Loucy (cell line): ENCODE results near the gene PANK1.

Experiments used
- H2AFZ ChIP-seq: fragments of 200-600 bp; sonication (generic); 2 replicates; pipeline ENCODE4 v1.6.0; 2016; ENCODE audit warnings: antibody characterized with exemption, mild to moderate bottlenecking, low read length, moderate library complexity
- H3F3A ChIP-seq: fragments of 200-600 bp; 2 replicates; pipeline ENCODE4 v1.6.0; 2016; ENCODE audit warnings: antibody characterized with exemption, low read depth, mild to moderate bottlenecking
- H3K27me3 ChIP-seq: fragments of 200-600 bp; sonication (generic); 2 replicates; pipeline ENCODE4 v1.6.1; 2014; ENCODE audit warnings: low read length, mild to moderate bottlenecking; ENCODE audit not compliant: insufficient read depth, poor library complexity, severe bottlenecking
- H3K36me3 ChIP-seq: fragments of 200-600 bp; sonication (generic); 2 replicates; pipeline ENCODE4 v1.6.1; 2016; ENCODE audit warnings: low read length; ENCODE audit not compliant: insufficient read depth
- H3K4me1 ChIP-seq: fragments of 200-600 bp; sonication (generic); 2 replicates; pipeline ENCODE4 v1.5.1; 2014; ENCODE audit warnings: low read length, mild to moderate bottlenecking; ENCODE audit not compliant: insufficient read depth, poor library complexity, severe bottlenecking
- H3K4me2 ChIP-seq: fragments of 200-600 bp; sonication (generic); 2 replicates; pipeline ENCODE4 v1.6.0; 2014; ENCODE audit warnings: antibody characterized with exemption, low read length, low read depth, mild to moderate bottlenecking; ENCODE audit not compliant: poor library complexity, severe bottlenecking
- H3K4me3 ChIP-seq: fragments of 200-600 bp; sonication (generic); 2 replicates; pipeline ENCODE4 v1.5.1; 2014; ENCODE audit warnings: low read length, mild to moderate bottlenecking, mixed read lengths; ENCODE audit not compliant: poor library complexity, severe bottlenecking
- H3K79me2 ChIP-seq: fragments of 200-600 bp; sonication (generic); 2 replicates; pipeline ENCODE4 v1.6.1; 2014; ENCODE audit warnings: low read length; ENCODE audit not compliant: insufficient read depth
- H3K9ac ChIP-seq: fragments of 200-600 bp; sonication (generic); 2 replicates; pipeline ENCODE4 v1.6.0; 2014; ENCODE audit warnings: mild to moderate bottlenecking, low read depth, low read length, moderate library complexity; ENCODE audit not compliant: poor library complexity, severe bottlenecking
- H3K9me2 ChIP-seq: fragments of 200-600 bp; sonication (generic); replicated peaks from 2 replicates; pipeline ENCODE4 v1.6.1; 2016; ENCODE audit warnings: low read depth, low read length, mixed read lengths
- H3K9me3 ChIP-seq: fragments of 200-600 bp; sonication (generic); 2 replicates; pipeline ENCODE4 v1.6.1; 2014; ENCODE audit warnings: mild to moderate bottlenecking, antibody characterized with exemption, low read length, low read depth; ENCODE audit not compliant: insufficient read depth
- H4K20me1 ChIP-seq: fragments of 200-600 bp; sonication (generic); 2 replicates; pipeline ENCODE4 v1.6.0; 2014; ENCODE audit warnings: antibody characterized with exemption, low read length, mild to moderate bottlenecking; ENCODE audit not compliant: insufficient read depth, poor library complexity, severe bottlenecking
- CTCF ChIP-seq: fragments of 200-600 bp; sonication (generic); conservative IDR thresholded peaks from 2 replicates; pipeline ENCODE4 v1.5.1; 2014; ENCODE audit warnings: mild to moderate bottlenecking, antibody characterized with exemption, low read length
- EZH2phosphoT487 ChIP-seq: fragments of 200-600 bp; IDR thresholded peaks from 2 replicates; pipeline ENCODE4 v1.6.1; 2018; ENCODE audit warnings: antibody characterized with exemption, mild to moderate bottlenecking, moderate library complexity, borderline replicate concordance

The PANK1 gene

DNA sequence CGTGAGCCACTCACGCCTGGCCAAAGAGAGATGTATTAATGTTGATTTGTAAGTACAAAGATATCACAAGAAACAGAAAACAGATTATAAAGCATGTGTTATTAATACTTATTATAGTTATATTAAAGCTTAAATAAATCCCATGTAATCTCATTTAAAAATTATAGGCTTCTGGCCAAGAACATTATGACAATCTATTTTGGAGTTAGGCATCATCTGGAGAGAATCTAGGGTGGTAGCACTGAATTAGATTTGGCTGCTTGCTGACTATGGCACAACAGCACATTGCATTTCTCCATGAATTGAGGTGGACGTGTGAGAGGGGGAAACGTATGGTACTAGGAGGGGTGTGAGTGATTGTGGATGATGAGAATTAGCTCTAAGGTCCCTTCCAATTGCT, 92.8 kb downstream of the PANK1 start:
- no peaks in the 10 kb centered on the region for H3K36me3 ChIP-seq
- no peaks in the 10 kb centered on the region for H3K9me2 ChIP-seq
- H3K27me3 ChIP-seq: no peaks in the 10 kb centered on the region
- no peaks in the 10 kb centered on the region for H3K9me3 ChIP-seq
- no peak for TF ChIP-seq EZH2phosphoT487
- TF ChIP-seq CTCF: no peak
- no peaks in the 10 kb centered on the region for H3K4me1 ChIP-seq
- no peak overlapping the region for H3K9ac ChIP-seq
- no peaks in the 10 kb centered on the region for H3K79me2 ChIP-seq
- no peaks in the 10 kb centered on the region for H4K20me1 ChIP-seq
- no peak overlapping the region for H2AFZ ChIP-seq
- H3F3A ChIP-seq: no peaks in the 10 kb centered on the region
- H3K4me3 ChIP-seq: no peak overlapping the region
- no peak overlapping the region for H3K4me2 ChIP-seq

DNA sequence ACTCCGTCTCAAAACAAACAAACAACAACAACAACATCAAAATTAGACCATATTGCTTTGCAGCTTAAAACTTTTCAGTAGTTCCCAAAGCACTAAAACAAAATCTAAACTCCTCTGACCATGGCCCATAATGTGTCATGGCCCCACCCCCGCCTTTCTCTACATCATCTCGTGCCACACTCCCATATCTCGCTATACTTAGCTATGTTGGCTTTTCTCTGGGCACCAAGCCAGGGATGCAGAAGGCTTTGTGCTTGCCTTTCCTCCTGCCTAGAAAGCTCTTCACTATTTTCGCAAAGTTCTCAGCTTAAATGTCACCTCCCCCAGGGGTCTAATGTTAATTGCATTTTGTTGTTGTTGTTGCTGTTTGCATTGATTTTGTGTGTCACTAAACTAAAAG, 94.5 kb downstream of the PANK1 start:
- H3F3A ChIP-seq: no peaks in the 10 kb centered on the region
- no peak overlapping the region for H2AFZ ChIP-seq
- no peaks in the 10 kb centered on the region for H3K36me3 ChIP-seq
- no peaks in the 10 kb centered on the region for H4K20me1 ChIP-seq
- no peaks in the 10 kb centered on the region for H3K27me3 ChIP-seq
- H3K79me2 ChIP-seq: no peaks in the 10 kb centered on the region
- H3K4me2 ChIP-seq: no peak overlapping the region
- no peak overlapping the region for H3K4me3 ChIP-seq
- H3K4me1 ChIP-seq: no peaks in the 10 kb centered on the region
- TF ChIP-seq CTCF (no peak), EZH2phosphoT487 (no peak)
- H3K9ac ChIP-seq: no peak overlapping the region
- no peaks in the 10 kb centered on the region for H3K9me2 ChIP-seq
- no peaks in the 10 kb centered on the region for H3K9me3 ChIP-seq

DNA sequence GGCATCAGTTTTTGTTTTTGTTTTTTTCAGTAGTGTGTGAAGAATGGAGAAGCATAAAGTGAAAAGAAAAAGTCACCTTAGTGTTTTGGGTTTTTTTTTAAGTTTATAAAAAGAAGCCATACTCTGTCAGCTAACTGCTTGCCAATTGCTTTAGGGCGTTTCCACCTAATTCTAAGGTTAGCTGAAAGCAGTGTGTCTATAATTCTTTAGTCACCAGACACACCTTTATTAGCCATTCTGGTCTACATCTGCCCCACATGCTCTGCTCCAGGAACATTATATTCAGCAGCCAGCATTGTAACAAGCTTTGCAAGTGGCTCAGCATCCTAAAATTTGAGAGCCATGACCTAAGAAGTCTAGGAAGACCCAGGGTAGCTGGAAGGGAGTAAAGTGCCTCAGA, 95.5 kb downstream of the PANK1 start:
- Histone ChIP-seq H3K9me3 (no peaks in the 10 kb centered on the region), H3K4me2 (no peak overlapping the region), H3K4me3 (no peak overlapping the region), H3K27me3 (no peaks in the 10 kb centered on the region), H3K36me3 (no peaks in the 10 kb centered on the region), H3K9ac (no peak overlapping the region), H4K20me1 (no peaks in the 10 kb centered on the region), H3K9me2 (no peaks in the 10 kb centered on the region), H2AFZ (no peak overlapping the region), H3F3A (no peaks in the 10 kb centered on the region), H3K79me2 (no peaks in the 10 kb centered on the region), H3K4me1 (no peaks in the 10 kb centered on the region)
- TF ChIP-seq CTCF (no peak), EZH2phosphoT487 (no peak)
